Small intestine (tissue), 7 donors: Measurements from ENCODE around the gene APP. TPM values are rescaled to one million over a fixed set of nuclear protein-coding genes. Genes with fewer than 3 reads are reported as not detected.
A peak's percentile ranks its signal among the peaks of the same experiment; 100 is the strongest.

ENCODE experiments used
- DNase-seq, 2 donors: peaks; one replicate each; pipeline versions ENCODE4 v3.0.0 to v3.0.0-alpha.2; 2013
- FAIRE-seq: peaks from 2 replicates; lab custom pipeline; 2012; peaks lifted over from hg19 to GRCh38; lab: Jason Lieb, UNC
- H3K27ac ChIP-seq, 3 donors: one replicate each; pipeline ENCODE4 v1.5.1; 2013; ENCODE audit warnings: low read length in 2 of 3, mild to moderate bottlenecking in 2 of 3, control low read depth in 1 of 3, inconsistent platforms in 1 of 3, low read depth in 1 of 3, moderate library complexity in 1 of 3
- H3K27me3 ChIP-seq, 3 donors: one replicate each; pipeline ENCODE4 v1.6.1; 2013; ENCODE audit warnings: low read length in 3 of 3, inconsistent platforms in 1 of 3; ENCODE audit not compliant: control insufficient read depth in 3 of 3, insufficient read depth in 3 of 3
- H3K36me3 ChIP-seq, 3 donors: one replicate each; pipeline ENCODE4 v1.6.1; 2013; ENCODE audit warnings: low read length in 3 of 3, inconsistent platforms in 1 of 3, low read depth in 1 of 3, mild to moderate bottlenecking in 1 of 3, moderate library complexity in 1 of 3; ENCODE audit not compliant: control insufficient read depth in 3 of 3, insufficient read depth in 2 of 3
- H3K4me1 ChIP-seq, 3 donors: one replicate each; pipeline ENCODE4 v1.6.1; 2013; ENCODE audit warnings: low read length in 2 of 3, inconsistent platforms in 1 of 3, low read depth in 1 of 3, mild to moderate bottlenecking in 1 of 3, moderate library complexity in 1 of 3; ENCODE audit not compliant: control insufficient read depth in 3 of 3, insufficient read depth in 2 of 3
- H3K4me3 ChIP-seq, 3 donors: one replicate each; pipeline ENCODE4 v1.5.1; 2013; ENCODE audit warnings: low read length in 3 of 3, control low read depth in 1 of 3, inconsistent platforms in 1 of 3, low read depth in 1 of 3, mild to moderate bottlenecking in 1 of 3, moderate library complexity in 1 of 3
- H3K9me3 ChIP-seq, 2 donors: one replicate each; pipeline ENCODE4 v1.6.1; 2013; ENCODE audit warnings: low read depth in 1 of 2, low read length in 1 of 2; ENCODE audit not compliant: control insufficient read depth in 2 of 2, insufficient read depth in 1 of 2
- WGBS, 3 donors: extraction: QIAGEN DNeasy Blood & Tissue Kit; methylation state at CpG; one replicate each; pipeline ENCODE4 v1.1.7; 2013; 5-methylcytosine and 5-hydroxymethylcytosine counted together
- polyA plus RNA-seq, 4 donors: library from polyadenylated mRNA; stranded (reverse) in 3 of 4; unstranded in 1 of 4; fragments of 200-250 nt in 3 of 4; fragments of 120-200 nt in 1 of 4; gene quantifications; one replicate each; pipeline versions ENCODE4 v1.2.1 to v1.2.3, GENCODE V29; 2013
- donor health status: healthy with polysubstance abuse.
- donor health status: control.
- donor health status: control.
- donor health status: Bipolar disorder and iron deficiency.
- donor health status: healthy.

Gene APP
- polyA plus RNA-seq, 4 donors = 28.6 to 319 (median 124) TPM

GRCh38 chr21:26159869-26160268 lies 10.7 kb downstream of the APP start:
- peaks cover 0 to 8% (median 0%) of the 10 kb centered on the region in 3 donors for H3K4me1 ChIP-seq

GRCh38 chr21:26157801-26158200 lies 12.8 kb downstream of the APP start:
- FAIRE-seq (no peak), DNase-seq (no peak)
- Histone ChIP-seq H3K4me3 (no peak overlapping the region), H3K9me3 (no peaks in the 10 kb centered on the region), H3K36me3 (no peaks in the 10 kb centered on the region), H3K27me3 (no peaks in the 10 kb centered on the region), H3K27ac (no peak overlapping the region), H3K4me1 (peaks cover 0 to 16% (median 0%) of the 10 kb centered on the region in 3 donors)
- 52 to 68% (median 54%) methylated on average over 2 of the region's 2 CpGs for WGBS, 3 donors

More at GRCh38 chr21:26159869-26160268, 10.7 kb downstream of the APP start:
- WGBS, 3 donors = 86 to 94% (median 88%) methylated on average over 1 of the region's 1 CpG
- H3K36me3 ChIP-seq = no peaks in the 10 kb centered on the region
- FAIRE-seq (no peak), DNase-seq (no peak)
- H3K27me3 ChIP-seq = no peaks in the 10 kb centered on the region
- no peak overlapping the region for H3K27ac ChIP-seq
- H3K4me3 ChIP-seq = no peak overlapping the region
- no peaks in the 10 kb centered on the region for H3K9me3 ChIP-seq

GRCh38 chr21:26154753-26155152 lies 15.8 kb downstream of the APP start:
- Histone ChIP-seq H3K36me3 (peaks cover 0 to 4% (median 0%) of the 10 kb centered on the region in 3 donors), H3K4me3 (no peak overlapping the region), H3K27ac (no peak overlapping the region), H3K9me3 (no peaks in the 10 kb centered on the region), H3K4me1 (peaks cover 0 to 16% (median 0%) of the 10 kb centered on the region in 3 donors), H3K27me3 (no peaks in the 10 kb centered on the region)
- DNase-seq (no peak), FAIRE-seq (no peak)
- WGBS, 3 donors = 86 to 90% (median 86%) methylated on average over 4 of the region's 4 CpGs

GRCh38 chr21:26153758-26154157 lies 16.8 kb downstream of the APP start:
- no peaks in the 10 kb centered on the region for H3K9me3 ChIP-seq
- WGBS, 3 donors = 49 to 74% (median 63%) methylated on average over 1 of the region's 1 CpG
- H3K4me3 ChIP-seq = no peak overlapping the region
- no peak for FAIRE-seq
- DNase-seq = no peak
- no peaks in the 10 kb centered on the region for H3K27me3 ChIP-seq
- peaks cover 0 to 16% (median 0%) of the 10 kb centered on the region in 3 donors for H3K4me1 ChIP-seq
- H3K36me3 ChIP-seq = peaks cover 0 to 4% (median 0%) of the 10 kb centered on the region in 3 donors
- no peak overlapping the region for H3K27ac ChIP-seq

GRCh38 chr21:26148840-26149354 lies 21.7 kb downstream of the APP start:
- no peak for FAIRE-seq
- H3K27ac ChIP-seq = no peak overlapping the region
- peaks cover 0 to 9% (median 0%) of the 10 kb centered on the region in 3 donors for H3K4me1 ChIP-seq

GRCh38 chr21:26148071-26148839 lies 22.3 kb downstream of the APP start:
- Histone ChIP-seq H3K4me1 (peaks cover 0 to 7% (median 0%) of the 10 kb centered on the region in 3 donors), H3K9me3 (no peaks in the 10 kb centered on the region), H3K4me3 (no peak overlapping the region), H3K27me3 (no peaks in the 10 kb centered on the region), H3K27ac (peak overlapping the region in 1 of 3 donors; percentile 17), H3K36me3 (peaks cover 0 to 10% (median 0%) of the 10 kb centered on the region in 3 donors)
- FAIRE-seq = no peak
- no peak for DNase-seq
- WGBS, 3 donors = 45 to 75% (median 49%) methylated on average over 3 of the region's 3 CpGs

More at GRCh38 chr21:26148840-26149354, 21.7 kb downstream of the APP start:
- H3K27me3 ChIP-seq = no peaks in the 10 kb centered on the region
- H3K36me3 ChIP-seq = peaks cover 0 to 10% (median 0%) of the 10 kb centered on the region in 3 donors
- no peaks in the 10 kb centered on the region for H3K9me3 ChIP-seq
- H3K4me3 ChIP-seq = no peak overlapping the region
- no peak for DNase-seq

GRCh38 chr21:26147535-26147934 lies 23.0 kb downstream of the APP start:
- Histone ChIP-seq H3K27me3 (no peaks in the 10 kb centered on the region), H3K36me3 (peaks cover 0 to 11% (median 0%) of the 10 kb centered on the region in 3 donors), H3K9me3 (no peaks in the 10 kb centered on the region), H3K27ac (no peak overlapping the region), H3K4me1 (peaks cover 0 to 7% (median 0%) of the 10 kb centered on the region in 3 donors), H3K4me3 (no peak overlapping the region)
- DNase-seq (no peak), FAIRE-seq (no peak)
- WGBS, 3 donors = 57 to 61% (median 59%) methylated on average over 4 of the region's 4 CpGs

GRCh38 chr21:26146681-26147080 lies 23.9 kb downstream of the APP start:
- WGBS, 3 donors = 93 to 97% (median 97%) methylated on average over 1 of the region's 1 CpG
- Histone ChIP-seq H3K27me3 (no peaks in the 10 kb centered on the region), H3K4me1 (peaks cover 0 to 7% (median 0%) of the 10 kb centered on the region in 3 donors), H3K27ac (no peak overlapping the region), H3K9me3 (no peaks in the 10 kb centered on the region), H3K36me3 (peaks cover 0 to 16% (median 0%) of the 10 kb centered on the region in 3 donors), H3K4me3 (no peak overlapping the region)
- FAIRE-seq (no peak), DNase-seq (no peak)
